Neural progenitor cell (in vitro differentiated cells): ENCODE data around the gene IQSEC3. TPM values are rescaled to one million over a fixed set of nuclear protein-coding genes. Genes with fewer than 3 reads are reported as not detected.
A peak's percentile ranks its signal among the peaks of the same experiment; 100 is the strongest.
"Not testable (repeated sequence)": the region's sequence is repeated elsewhere in the genome, so short reads cannot be mapped to it uniquely, and the experiment has no call there.

Experiments
- DNase-seq: peaks from one replicate; pipeline ENCODE4 v3.0.0-alpha.2; 2016; ENCODE audit warnings: low spot score
- H2AFZ ChIP-seq: fragments of 200-600 bp; sonication (generic); replicated peaks from 2 replicates; pipeline ENCODE4 v1.6.1; 2016; ENCODE audit warnings: antibody characterized with exemption
- H3F3A ChIP-seq: fragments of 200-600 bp; sonication (generic); 2 replicates; pipeline ENCODE4 v1.6.1; 2016; ENCODE audit warnings: antibody characterized with exemption, low read depth
- H3K27ac ChIP-seq: fragments of 200-600 bp; sonication (generic); 2 replicates; pipeline ENCODE4 v1.5.1; 2016; ENCODE audit warnings: mild to moderate bottlenecking
- H3K27me3 ChIP-seq: fragments of 200-600 bp; sonication (generic); 2 replicates; pipeline ENCODE4 v1.6.1; 2016; ENCODE audit warnings: mild to moderate bottlenecking, moderate library complexity
- H3K36me3 ChIP-seq: fragments of 200-600 bp; sonication (generic); 2 replicates; pipeline ENCODE4 v1.5.1; 2016
- H3K4me1 ChIP-seq: fragments of 200-600 bp; sonication (generic); 2 replicates; pipeline ENCODE4 v1.6.1; 2016; ENCODE audit warnings: mixed run types
- H3K4me2 ChIP-seq: fragments of 200-600 bp; sonication (generic); 2 replicates; pipeline ENCODE4 v1.6.1; 2016
- H3K4me3 ChIP-seq: fragments of 200-600 bp; sonication (generic); 2 replicates; pipeline ENCODE4 v1.5.1; 2016
- H3K79me2 ChIP-seq: fragments of 200-600 bp; sonication (generic); 2 replicates; pipeline ENCODE4 v1.6.1; 2016; ENCODE audit warnings: low read depth
- H3K9ac ChIP-seq: fragments of 200-600 bp; sonication (generic); 2 replicates; pipeline ENCODE4 v1.6.1; 2016
- H3K9me3 ChIP-seq: fragments of 200-600 bp; sonication (generic); 2 replicates; pipeline ENCODE4 v1.5.1; 2016; ENCODE audit warnings: low read depth
- H4K20me1 ChIP-seq: fragments of 200-600 bp; sonication (generic); 2 replicates; pipeline ENCODE4 v1.6.1; 2016; ENCODE audit warnings: low read depth
- H3K27ac Mint-ChIP-seq: 3 replicates; pipeline ENCODE4 v1.8.0; 2021; ENCODE audit warnings: mixed read lengths
- H3K27me3 Mint-ChIP-seq: 2 replicates; pipeline ENCODE4 v1.8.0; 2022; ENCODE audit warnings: low read depth, mild to moderate bottlenecking, inconsistent platforms, moderate library complexity, mixed read lengths; ENCODE audit not compliant: insufficient read depth
- H3K36me3 Mint-ChIP-seq: 3 replicates; pipeline ENCODE4 v1.8.0; 2021; ENCODE audit warnings: mixed read lengths
- H3K4me1 Mint-ChIP-seq: 3 replicates; pipeline ENCODE4 v1.8.0; 2021; ENCODE audit warnings: mixed read lengths
- H3K4me3 Mint-ChIP-seq: 3 replicates; pipeline ENCODE4 v1.8.0; 2021; ENCODE audit warnings: mild to moderate bottlenecking, moderate library complexity, mixed read lengths
- H3K9me3 Mint-ChIP-seq: 3 replicates; pipeline ENCODE4 v1.8.0; 2020; ENCODE audit warnings: mixed read lengths
- EZH2 ChIP-seq: fragments of 200-600 bp; sonication (generic); IDR thresholded peaks from 2 replicates; pipeline ENCODE4 v1.6.1; 2017; ENCODE audit warnings: antibody characterized with exemption, mild to moderate bottlenecking, moderate library complexity
- EZH2phosphoT487 ChIP-seq: fragments of 200-600 bp; sonication (generic); IDR thresholded peaks from 2 replicates; pipeline ENCODE4 v1.6.1; 2017; ENCODE audit warnings: antibody characterized with exemption
- total RNA-seq: library from RNA; depleted of rRNA; stranded (reverse); fragments of >200 nt; gene quantifications from 2 replicates; pipeline ENCODE4 v1.2.3, GENCODE V29; 2015; ENCODE audit warnings: low replicate concordance
- TF ChIP-seq, protein P1 (sequence below): fragments of 200-600 bp; sonication (generic); IDR thresholded peaks from 2 replicates; pipeline ENCODE4 v1.5.1; 2017; ENCODE audit warnings: antibody characterized with exemption, mild to moderate bottlenecking

The IQSEC3 gene
- total RNA-seq, 1 donor from 2014 or later = 0.09 TPM

DNA sequence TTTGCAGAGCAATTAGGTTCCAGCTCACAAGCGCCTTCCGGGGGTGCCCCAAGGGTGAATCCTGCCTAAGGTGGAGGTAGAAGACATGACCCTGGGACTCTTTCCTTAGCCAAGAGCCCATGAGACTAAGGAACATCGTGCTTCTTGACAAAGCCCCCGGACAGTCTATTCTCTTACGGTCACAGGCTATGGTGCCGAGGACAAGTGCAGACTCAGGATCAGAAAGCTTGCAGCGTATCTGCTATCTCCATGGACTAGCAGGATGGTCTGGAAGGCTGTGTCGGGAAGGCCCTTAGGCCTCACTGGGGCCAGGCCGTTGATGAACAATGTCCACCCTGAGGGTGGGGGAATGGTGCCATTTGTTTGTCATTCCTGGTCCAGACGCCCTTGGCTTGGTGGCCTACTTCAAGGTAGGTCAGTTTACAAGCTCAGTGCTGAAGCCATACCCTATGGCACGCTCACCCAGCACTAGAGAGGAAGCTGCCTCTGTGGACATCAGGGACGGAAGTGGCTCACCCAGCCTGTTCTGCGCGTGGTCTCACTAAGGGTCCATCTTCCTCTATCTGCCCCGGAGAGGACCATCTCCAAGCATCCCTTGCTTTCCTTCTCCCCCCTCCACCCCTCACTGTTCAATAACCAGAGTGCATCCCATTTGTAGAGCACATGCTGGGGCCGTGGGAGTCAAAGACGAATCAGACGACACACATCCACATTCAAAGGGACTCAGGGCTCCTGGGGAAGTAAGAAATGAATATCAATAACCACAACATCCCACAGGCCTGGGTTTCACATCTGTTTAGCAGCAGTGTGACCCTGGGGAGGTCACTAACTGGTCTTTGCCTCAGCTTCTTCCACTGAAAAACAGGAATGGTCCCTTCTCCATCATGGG lies 45.0 kb upstream of the IQSEC3 start:
- H3K4me3 Mint-ChIP-seq = no peak overlapping the region
- Histone ChIP-seq H3K79me2 (no peaks in the 10 kb centered on the region), H3K9ac (no peak overlapping the region), H3K36me3 (no peaks in the 10 kb centered on the region), H2AFZ (no peak overlapping the region), H3K27me3 (no peaks in the 10 kb centered on the region), H3K4me2 (no peak overlapping the region), H3K4me1 (no peaks in the 10 kb centered on the region), H3K4me3 (no peak overlapping the region), H3K9me3 (no peaks in the 10 kb centered on the region), H3K27ac (no peak overlapping the region), H4K20me1 (no peaks in the 10 kb centered on the region), H3F3A (no peaks in the 10 kb centered on the region)
- H3K4me1 Mint-ChIP-seq = peaks cover 16% of the 10 kb centered on the region
- H3K27me3 Mint-ChIP-seq = no peaks in the 10 kb centered on the region
- TF ChIP-seq, protein P1, sequence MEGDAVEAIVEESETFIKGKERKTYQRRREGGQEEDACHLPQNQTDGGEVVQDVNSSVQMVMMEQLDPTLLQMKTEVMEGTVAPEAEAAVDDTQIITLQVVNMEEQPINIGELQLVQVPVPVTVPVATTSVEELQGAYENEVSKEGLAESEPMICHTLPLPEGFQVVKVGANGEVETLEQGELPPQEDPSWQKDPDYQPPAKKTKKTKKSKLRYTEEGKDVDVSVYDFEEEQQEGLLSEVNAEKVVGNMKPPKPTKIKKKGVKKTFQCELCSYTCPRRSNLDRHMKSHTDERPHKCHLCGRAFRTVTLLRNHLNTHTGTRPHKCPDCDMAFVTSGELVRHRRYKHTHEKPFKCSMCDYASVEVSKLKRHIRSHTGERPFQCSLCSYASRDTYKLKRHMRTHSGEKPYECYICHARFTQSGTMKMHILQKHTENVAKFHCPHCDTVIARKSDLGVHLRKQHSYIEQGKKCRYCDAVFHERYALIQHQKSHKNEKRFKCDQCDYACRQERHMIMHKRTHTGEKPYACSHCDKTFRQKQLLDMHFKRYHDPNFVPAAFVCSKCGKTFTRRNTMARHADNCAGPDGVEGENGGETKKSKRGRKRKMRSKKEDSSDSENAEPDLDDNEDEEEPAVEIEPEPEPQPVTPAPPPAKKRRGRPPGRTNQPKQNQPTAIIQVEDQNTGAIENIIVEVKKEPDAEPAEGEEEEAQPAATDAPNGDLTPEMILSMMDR = no peak
- TF ChIP-seq EZH2 = no peak
- TF ChIP-seq EZH2phosphoT487 = no peak
- no peak for DNase-seq
- peaks cover 4% of the 10 kb centered on the region for H3K36me3 Mint-ChIP-seq
- H3K9me3 Mint-ChIP-seq = no peaks in the 10 kb centered on the region
- H3K27ac Mint-ChIP-seq = peak overlapping the region; percentile 9

DNA sequence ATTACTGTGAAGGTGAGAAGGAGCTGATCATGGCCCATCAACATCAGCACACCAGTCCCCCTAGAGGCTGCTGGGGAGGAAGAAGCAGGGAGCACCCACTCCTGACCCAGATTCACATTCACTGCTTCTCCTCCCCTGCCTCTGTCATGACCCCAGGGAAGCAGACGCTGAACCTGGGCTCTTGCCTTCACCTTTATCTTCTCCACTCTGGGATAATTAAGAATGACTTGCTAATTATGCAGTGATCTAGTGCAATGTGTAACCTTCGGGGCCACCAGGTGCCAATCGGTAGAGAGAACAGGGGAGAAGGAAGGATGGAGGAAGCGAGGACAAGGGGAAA lies 44.4 kb upstream of the IQSEC3 start:
- Histone ChIP-seq H3K4me3 (no peak overlapping the region), H3K4me2 (no peak overlapping the region), H2AFZ (no peak overlapping the region), H3K36me3 (no peaks in the 10 kb centered on the region), H3K27me3 (no peaks in the 10 kb centered on the region), H3K79me2 (no peaks in the 10 kb centered on the region), H3K4me1 (no peaks in the 10 kb centered on the region), H4K20me1 (no peaks in the 10 kb centered on the region), H3K27ac (no peak overlapping the region), H3K9me3 (no peaks in the 10 kb centered on the region), H3K9ac (no peak overlapping the region), H3F3A (no peaks in the 10 kb centered on the region)
- Mint-ChIP-seq H3K27me3 (no peaks in the 10 kb centered on the region), H3K27ac (no peak overlapping the region), H3K9me3 (no peaks in the 10 kb centered on the region), H3K4me1 (peaks cover 16% of the 10 kb centered on the region), H3K4me3 (no peak overlapping the region), H3K36me3 (peaks cover 4% of the 10 kb centered on the region)
- DNase-seq = no peak
- TF ChIP-seq EZH2 (no peak), EZH2phosphoT487 (no peak)
- TF ChIP-seq, protein P1 = no peak

DNA sequence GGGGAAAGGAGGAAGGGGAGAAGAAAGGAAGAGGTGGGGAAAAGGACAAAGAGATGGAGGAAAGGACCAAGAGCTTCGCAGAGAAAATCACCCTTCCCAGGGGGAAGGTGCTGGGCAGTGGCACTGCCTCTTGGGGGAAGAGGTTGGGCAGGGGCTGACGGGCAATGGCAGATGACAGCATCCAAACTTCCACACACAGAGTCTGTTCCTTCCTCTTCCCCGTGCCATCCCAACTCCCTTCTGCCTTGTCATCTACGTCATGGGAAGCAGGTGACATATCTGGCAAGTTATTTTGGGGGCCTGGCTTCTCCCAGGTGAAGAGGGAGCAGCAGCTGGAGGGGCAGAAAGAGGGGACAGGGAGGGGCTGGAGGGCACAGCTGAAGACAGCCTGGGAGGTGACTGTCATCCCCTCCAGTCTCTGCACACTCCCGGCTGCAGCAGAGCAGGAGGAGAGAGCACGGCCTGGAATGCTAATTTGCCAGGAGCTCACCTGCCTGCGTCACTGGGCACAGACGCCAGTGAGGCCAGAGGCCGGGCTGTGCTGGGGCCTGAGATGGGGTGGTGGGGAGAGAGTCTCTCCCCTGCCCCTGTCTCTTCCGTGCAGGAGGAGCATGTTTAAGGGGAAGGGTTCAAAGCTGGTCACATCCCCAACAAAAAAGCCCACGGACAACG lies 43.9 kb upstream of the IQSEC3 start:
- Mint-ChIP-seq H3K27me3 (no peaks in the 10 kb centered on the region), H3K9me3 (no peaks in the 10 kb centered on the region), H3K4me3 (no peak overlapping the region), H3K36me3 (peaks cover 4% of the 10 kb centered on the region), H3K4me1 (peaks cover 16% of the 10 kb centered on the region), H3K27ac (no peak overlapping the region)
- no peaks in the 10 kb centered on the region for H3F3A ChIP-seq
- H3K9ac ChIP-seq = no peak overlapping the region
- no peaks in the 10 kb centered on the region for H3K79me2 ChIP-seq
- TF ChIP-seq EZH2 = no peak
- TF ChIP-seq, protein P1 = no peak
- no peak for TF ChIP-seq EZH2phosphoT487
- H3K4me3 ChIP-seq = no peak overlapping the region
- no peaks in the 10 kb centered on the region for H3K4me1 ChIP-seq
- DNase-seq = no peak
- no peaks in the 10 kb centered on the region for H4K20me1 ChIP-seq
- H3K9me3 ChIP-seq = no peaks in the 10 kb centered on the region
- no peaks in the 10 kb centered on the region for H3K36me3 ChIP-seq
- no peaks in the 10 kb centered on the region for H3K27me3 ChIP-seq
- no peak overlapping the region for H3K4me2 ChIP-seq
- H2AFZ ChIP-seq = no peak overlapping the region
- H3K27ac ChIP-seq = no peak overlapping the region

DNA sequence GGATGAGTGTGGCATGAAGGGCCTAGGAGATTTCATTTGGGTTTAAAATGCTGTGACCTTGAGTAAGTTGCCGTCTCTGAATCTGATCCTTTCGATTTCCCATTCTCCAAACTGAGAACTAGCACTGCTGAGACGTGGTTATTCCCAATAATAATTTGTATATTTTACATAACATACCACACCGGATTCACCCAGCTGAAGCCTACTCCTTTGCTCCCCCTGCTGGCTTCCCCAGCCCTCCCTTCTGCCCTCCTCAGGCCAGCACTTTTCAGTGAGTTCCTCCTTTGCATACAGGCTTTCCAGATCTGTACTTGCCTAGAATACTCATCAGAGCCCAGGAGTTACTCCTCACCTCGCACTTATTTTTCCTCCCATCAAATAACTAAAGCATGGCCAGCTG lies 38.7 kb upstream of the IQSEC3 start:
- H3K27me3 Mint-ChIP-seq, H3K36me3 ChIP-seq, H3K9ac ChIP-seq, H3K27me3 ChIP-seq, H2AFZ ChIP-seq, H3K4me1 Mint-ChIP-seq, H3K27ac Mint-ChIP-seq, H3K9me3 Mint-ChIP-seq, H3F3A ChIP-seq, H3K79me2 ChIP-seq, H3K9me3 ChIP-seq, H3K36me3 Mint-ChIP-seq, H4K20me1 ChIP-seq, H3K4me3 Mint-ChIP-seq, H3K4me3 ChIP-seq, DNase-seq, H3K4me1 ChIP-seq, H3K27ac ChIP-seq, H3K4me2 ChIP-seq: not testable (repeated sequence)

DNA sequence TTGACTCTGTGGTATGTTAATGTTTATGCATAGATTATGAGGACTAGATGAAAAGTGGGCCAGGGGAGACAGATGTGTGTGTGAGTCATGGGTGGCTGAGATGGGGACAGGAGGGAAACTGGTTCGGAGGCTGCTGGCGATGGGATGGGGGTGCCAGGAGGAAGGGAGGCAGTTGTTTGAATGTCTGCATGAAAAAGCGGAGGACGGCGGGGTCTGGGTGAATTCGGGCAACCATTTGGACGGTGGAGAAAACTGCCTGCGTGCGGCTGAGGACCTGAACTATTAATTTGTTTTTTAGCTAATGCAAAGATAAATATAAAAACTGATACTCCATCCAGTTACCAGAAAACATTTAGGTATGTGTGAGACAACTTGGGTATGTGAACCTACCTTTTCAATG lies 27.8 kb upstream of the IQSEC3 start:
- H3K27me3 ChIP-seq, H3K4me3 Mint-ChIP-seq, H3K9me3 ChIP-seq, H3K27me3 Mint-ChIP-seq, H3K36me3 Mint-ChIP-seq, H4K20me1 ChIP-seq, H3K4me2 ChIP-seq, DNase-seq, H3K36me3 ChIP-seq, H2AFZ ChIP-seq, H3F3A ChIP-seq, H3K9ac ChIP-seq, H3K27ac ChIP-seq, H3K4me1 Mint-ChIP-seq, H3K4me1 ChIP-seq, H3K4me3 ChIP-seq, H3K27ac Mint-ChIP-seq, H3K9me3 Mint-ChIP-seq, H3K79me2 ChIP-seq: not testable (repeated sequence)
